RWPE2 (cell line): ENCODE results near the gene NPRL2.

Experiments used
- ATAC-seq: fragments of 200-7000 bp; cut with Tn5 transposase; 3 replicates; pipeline ENCODE4 v1.9.1; 2021; ENCODE audit warnings: low read depth
- DNase-seq: peaks from one replicate; pipeline ENCODE4 v3.0.0-alpha.2; 2020; ENCODE audit warnings: low spot score
- H3K27ac ChIP-seq: fragments of 450-650 bp; 2 replicates; pipeline ENCODE4 v1.5.1; 2017; ENCODE audit warnings: mild to moderate bottlenecking; ENCODE audit not compliant: poor library complexity, severe bottlenecking
- H3K27me3 ChIP-seq: fragments of 250-450 bp; sonication (Bioruptor Pico); 2 replicates; pipeline ENCODE4 v1.5.1; 2021; ENCODE audit warnings: mild to moderate bottlenecking, moderate library complexity; ENCODE audit not compliant: insufficient read depth, poor library complexity, severe bottlenecking
- H3K36me3 ChIP-seq: fragments of 250-450 bp; sonication (Bioruptor Pico); 2 replicates; pipeline ENCODE4 v1.5.1; 2020; ENCODE audit warnings: low read depth, mild to moderate bottlenecking, moderate library complexity
- H3K4me1 ChIP-seq: fragments of 250-450 bp; sonication (Bioruptor Pico); 2 replicates; pipeline ENCODE4 v1.5.1; 2021; ENCODE audit warnings: mild to moderate bottlenecking, moderate library complexity; ENCODE audit not compliant: insufficient read depth, poor library complexity, severe bottlenecking
- H3K4me3 ChIP-seq: fragments of 250-450 bp; sonication (Bioruptor Pico); 2 replicates; pipeline ENCODE4 v1.5.1; 2021; ENCODE audit warnings: mild to moderate bottlenecking, moderate library complexity; ENCODE audit not compliant: severe bottlenecking
- H3K9me3 ChIP-seq: fragments of 250-450 bp; sonication (Bioruptor Pico); 2 replicates; pipeline ENCODE4 v1.5.1; 2021; ENCODE audit warnings: mild to moderate bottlenecking, moderate library complexity; ENCODE audit not compliant: severe bottlenecking
- TF ChIP-seq, protein P1 (sequence below): fragments of 450-650 bp; IDR thresholded peaks from one replicate; pipeline ENCODE4 v1.5.1; 2017; ENCODE audit warnings: mild to moderate bottlenecking, moderate library complexity; ENCODE audit not compliant: poor library complexity, severe bottlenecking

The NPRL2 gene

GRCh38 chr3:50327129-50327528 is 23.4 kb downstream of the NPRL2 start:
- H3K27ac ChIP-seq, result peak overlapping the region; percentile 19
- DNase-seq, result no peak
- ATAC-seq, result no peak
- peaks cover 53% of the 10 kb centered on the region for H3K36me3 ChIP-seq
- H3K9me3 ChIP-seq, result no peaks in the 10 kb centered on the region
- no peaks in the 10 kb centered on the region for H3K27me3 ChIP-seq
- H3K4me3 ChIP-seq, result peak overlapping the region; percentile 81
- H3K4me1 ChIP-seq, result no peaks in the 10 kb centered on the region
- TF ChIP-seq, protein P1, sequence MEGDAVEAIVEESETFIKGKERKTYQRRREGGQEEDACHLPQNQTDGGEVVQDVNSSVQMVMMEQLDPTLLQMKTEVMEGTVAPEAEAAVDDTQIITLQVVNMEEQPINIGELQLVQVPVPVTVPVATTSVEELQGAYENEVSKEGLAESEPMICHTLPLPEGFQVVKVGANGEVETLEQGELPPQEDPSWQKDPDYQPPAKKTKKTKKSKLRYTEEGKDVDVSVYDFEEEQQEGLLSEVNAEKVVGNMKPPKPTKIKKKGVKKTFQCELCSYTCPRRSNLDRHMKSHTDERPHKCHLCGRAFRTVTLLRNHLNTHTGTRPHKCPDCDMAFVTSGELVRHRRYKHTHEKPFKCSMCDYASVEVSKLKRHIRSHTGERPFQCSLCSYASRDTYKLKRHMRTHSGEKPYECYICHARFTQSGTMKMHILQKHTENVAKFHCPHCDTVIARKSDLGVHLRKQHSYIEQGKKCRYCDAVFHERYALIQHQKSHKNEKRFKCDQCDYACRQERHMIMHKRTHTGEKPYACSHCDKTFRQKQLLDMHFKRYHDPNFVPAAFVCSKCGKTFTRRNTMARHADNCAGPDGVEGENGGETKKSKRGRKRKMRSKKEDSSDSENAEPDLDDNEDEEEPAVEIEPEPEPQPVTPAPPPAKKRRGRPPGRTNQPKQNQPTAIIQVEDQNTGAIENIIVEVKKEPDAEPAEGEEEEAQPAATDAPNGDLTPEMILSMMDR, result no peak

DNA sequence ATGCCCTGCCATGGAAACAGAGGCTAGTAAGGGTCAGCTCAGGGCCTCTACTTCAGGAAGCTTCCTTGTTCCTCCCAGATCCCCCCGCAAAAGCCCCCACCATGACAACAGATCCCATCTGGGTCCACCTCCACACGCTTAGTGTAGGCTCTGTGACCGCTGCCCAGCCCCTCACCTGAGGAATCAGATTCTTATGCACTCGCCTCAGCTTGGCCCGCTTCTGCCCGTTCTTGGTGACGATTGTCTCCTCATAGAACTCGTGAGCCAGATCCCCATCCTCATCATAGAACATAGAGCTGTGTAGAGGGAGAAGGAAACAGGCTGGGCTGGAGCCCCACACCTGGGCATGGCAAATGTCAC is 24.4 kb downstream of the NPRL2 start:
- peaks cover 43% of the 10 kb centered on the region for H3K36me3 ChIP-seq
- ATAC-seq, result no peak

GRCh38 chr3:50325497-50326181 is 24.9 kb downstream of the NPRL2 start:
- TF ChIP-seq, protein P1, result no peak
- no peaks in the 10 kb centered on the region for H3K4me1 ChIP-seq
- DNase-seq, result no peak

More for the DNA sequence above, 24.4 kb downstream of the NPRL2 start:
- Histone ChIP-seq H3K4me3 (no peak overlapping the region), H3K9me3 (no peaks in the 10 kb centered on the region), H3K4me1 (no peaks in the 10 kb centered on the region), H3K27me3 (no peaks in the 10 kb centered on the region), H3K27ac (no peak overlapping the region)
- TF ChIP-seq, protein P1, result no peak
- no peak for DNase-seq

DNA sequence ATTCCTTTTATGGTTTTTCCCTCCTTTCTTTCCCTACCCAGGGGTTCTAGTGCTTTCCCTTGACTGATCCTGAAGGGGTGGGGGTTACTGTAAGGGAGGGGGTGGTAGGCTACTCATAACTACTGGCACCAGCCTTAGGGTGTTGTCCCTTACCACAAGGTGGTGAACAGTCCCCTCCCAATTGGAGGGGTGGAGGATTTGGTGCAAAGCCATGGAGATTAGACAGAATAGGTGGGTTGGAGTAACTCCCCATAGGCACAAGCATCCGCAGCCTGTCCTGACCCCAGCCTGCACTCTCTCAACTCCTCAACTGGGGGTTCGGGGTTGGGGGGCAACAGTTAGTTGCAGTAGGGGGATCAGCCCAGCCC is 25.5 kb downstream of the NPRL2 start:
- H3K4me1 ChIP-seq, result no peaks in the 10 kb centered on the region
- DNase-seq (no peak), ATAC-seq (no peak)
- no peaks in the 10 kb centered on the region for H3K27me3 ChIP-seq
- TF ChIP-seq, protein P1, result no peak
- H3K9me3 ChIP-seq, result no peaks in the 10 kb centered on the region
- H3K36me3 ChIP-seq, result peaks cover 33% of the 10 kb centered on the region
- H3K27ac ChIP-seq, result no peak overlapping the region
- H3K4me3 ChIP-seq, result no peak overlapping the region

More at GRCh38 chr3:50325497-50326181, 24.9 kb downstream of the NPRL2 start:
- H3K4me3 ChIP-seq, result no peak overlapping the region
- peaks cover 38% of the 10 kb centered on the region for H3K36me3 ChIP-seq
- ATAC-seq, result no peak
- H3K27ac ChIP-seq, result no peak overlapping the region
- no peaks in the 10 kb centered on the region for H3K9me3 ChIP-seq
- no peaks in the 10 kb centered on the region for H3K27me3 ChIP-seq

DNA sequence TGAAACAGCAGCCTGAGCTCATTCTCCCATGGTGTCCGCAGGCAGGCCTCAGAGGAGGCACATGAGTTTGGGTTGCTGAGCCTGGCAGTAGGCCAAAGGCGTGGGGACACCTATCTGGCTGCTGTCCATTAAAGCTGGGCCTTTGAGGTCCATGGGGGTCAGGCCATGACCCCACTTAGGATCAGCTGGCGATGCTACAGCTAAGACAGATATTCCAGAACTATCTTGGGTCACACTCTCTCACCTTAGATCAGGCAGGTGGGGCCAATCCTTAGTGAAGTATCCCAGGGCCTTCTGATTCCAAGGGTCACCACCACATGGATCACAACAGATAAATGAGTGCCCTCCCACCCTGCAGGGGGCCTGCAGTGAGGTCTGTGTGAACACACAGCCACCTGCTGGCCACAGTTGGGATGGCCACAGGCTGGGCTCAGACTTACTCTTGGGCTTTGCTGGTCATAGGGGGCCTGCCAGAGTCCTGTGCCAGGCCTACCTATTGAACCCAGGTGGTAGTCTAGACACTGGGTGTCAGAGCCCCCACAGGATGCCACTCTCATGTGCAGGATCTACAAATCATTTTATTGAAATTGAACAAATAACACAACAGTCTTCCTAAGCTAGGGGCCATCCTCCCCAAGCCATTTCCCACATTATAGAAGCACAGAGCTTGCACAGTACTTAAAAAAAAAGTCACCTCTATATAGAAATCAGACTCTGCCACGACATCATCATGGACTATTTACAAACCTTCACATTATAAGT is 26.0 kb downstream of the NPRL2 start:
- DNase-seq, result no peak
- Histone ChIP-seq H3K9me3 (no peaks in the 10 kb centered on the region), H3K4me3 (no peak overlapping the region), H3K4me1 (no peaks in the 10 kb centered on the region), H3K27me3 (no peaks in the 10 kb centered on the region), H3K27ac (no peak overlapping the region), H3K36me3 (peaks cover 30% of the 10 kb centered on the region)
- ATAC-seq, result peak; percentile 34
- TF ChIP-seq, protein P1, result peak; percentile 86
